Upper lobe of left lung (tissue), 4 donors: ENCODE measurements around the gene ABCA6.

Experiments used
- CTCF ChIP-seq, 6 experiments: fragments of 450-650 bp in 4 of 6; fragments of 200-600 bp in 2 of 6; sonication (generic) in 2 of 6; IDR thresholded peaks; one replicate each; pipeline ENCODE4 v1.5.1; 2016 to 2019; ENCODE audit warnings: antibody characterized with exemption in 6 of 6
- EP300 ChIP-seq, 4 donors: sonication (generic); formaldehyde crosslinking; IDR thresholded peaks; one replicate each; pipeline ENCODE4 v1.5.1; 2017; ENCODE audit warnings: antibody characterized with exemption in 4 of 4, control low read depth in 2 of 4
- POLR2A ChIP-seq, 4 donors: fragments of 450-650 bp; IDR thresholded peaks; one replicate each; pipeline ENCODE4 v1.5.1; 2016 to 2017; ENCODE audit warnings: antibody characterized with exemption in 4 of 4, mild to moderate bottlenecking in 2 of 4
- POLR2AphosphoS5 ChIP-seq, 2 donors: sonication (generic); formaldehyde crosslinking; IDR thresholded peaks; one replicate each; pipeline ENCODE4 v1.5.1; 2017; ENCODE audit warnings: antibody characterized with exemption in 2 of 2

- TF ChIP-seq CTCF (IDR thresholded peaks at IDR 0.05) (no peak), POLR2A (IDR thresholded peaks at IDR 0.05) (no peak), POLR2AphosphoS5 (IDR thresholded peaks at IDR 0.05) (no peak), EP300 (IDR thresholded peaks at IDR 0.05) (no peak)
Observed at GRCh38 chr17:69188064-69188463, 46.4 kb upstream of the ABCA6 start.
